Measurements from ENCODE around the gene ITPK1. TPM values are rescaled to one million over a fixed set of nuclear protein-coding genes. Genes with fewer than 3 reads are reported as not detected.
"Not testable (repeated sequence)": the region's sequence is repeated elsewhere in the genome, so short reads cannot be mapped to it uniquely, and the experiment has no call there.

ITPK1 gene
- total RNA-seq, 4 donors from 2014 or later: 108 to 221 (median 138) TPM

- no peaks in the 10 kb centered on the region for H3K27me3 ChIP-seq
- 59% methylated on average over 10 of the region's 10 CpGs for WGBS
- H3K27ac ChIP-seq (replicated peaks in 1 of 4): peak overlapping the region; percentile 80 to 91 (median 86)
- no peak for TF ChIP-seq CTCF (IDR thresholded peaks at IDR 0.05)
- no peak for TF ChIP-seq EP300 (IDR thresholded peaks at IDR 0.05)
- TF ChIP-seq POLR2A (IDR thresholded peaks at IDR 0.05; ENCODE audit: low read depth): no peak
- no peak for TF ChIP-seq POLR2AphosphoS5 (IDR thresholded peaks at IDR 0.05)
- H3K36me3 ChIP-seq: no peaks in the 10 kb centered on the region
- no peak overlapping the region for H3K4me3 ChIP-seq
- H3K4me1 ChIP-seq: peaks cover 55 to 94% (median 89%) of the 10 kb centered on the region in 4 donors
- H3K9me3 ChIP-seq: no peaks in the 10 kb centered on the region
- no peak for DNase-seq (ENCODE audit: extremely low spot score)
- intact Hi-C loops (cut with DNase I): no loop called here
Observed at GRCh38 chr14:93062890-93063289, 52.8 kb downstream of the ITPK1 start.

- Histone ChIP-seq H3K4me1 (peaks cover 64 to 94% (median 89%) of the 10 kb centered on the region in 4 donors), H3K27ac (replicated peaks in 1 of 4) (peak overlapping the region; percentile 80 to 91 (median 86))
- H3K4me3 ChIP-seq; H3K36me3 ChIP-seq; intact Hi-C loops (cut with DNase I); DNase-seq (ENCODE audit: extremely low spot score); H3K27me3 ChIP-seq; H3K9me3 ChIP-seq: not testable (repeated sequence)
- WGBS: 90% methylated on average over 12 of the region's 12 CpGs
Observed at GRCh38 chr14:93062013-93062412, 53.7 kb downstream of the ITPK1 start.

GRCh38 chr14:93061380-93062012, 54.2 kb downstream of the ITPK1 start:
- H3K4me1 ChIP-seq: peaks cover 69 to 94% (median 89%) of the 10 kb centered on the region in 4 donors
- intact Hi-C loops (cut with DNase I): no loop called here
- no peak overlapping the region for H3K4me3 ChIP-seq
- WGBS: 83% methylated on average over 4 of the region's 4 CpGs
- no peak for DNase-seq (ENCODE audit: extremely low spot score)
- H3K27me3 ChIP-seq: no peaks in the 10 kb centered on the region
- no peak for TF ChIP-seq CTCF (IDR thresholded peaks at IDR 0.05)
- no peak for TF ChIP-seq EP300 (IDR thresholded peaks at IDR 0.05)
- no peak for TF ChIP-seq POLR2AphosphoS5 (IDR thresholded peaks at IDR 0.05)
- TF ChIP-seq POLR2A (IDR thresholded peaks at IDR 0.05; ENCODE audit: low read depth): no peak
- peak overlapping the region; percentile 65 to 91 (median 83) for H3K27ac ChIP-seq (replicated peaks in 1 of 4)
- no peaks in the 10 kb centered on the region for H3K9me3 ChIP-seq
- no peaks in the 10 kb centered on the region for H3K36me3 ChIP-seq

- intact Hi-C loops (cut with DNase I): no loop called here
- DNase-seq (ENCODE audit: extremely low spot score): no peak
- no peak overlapping the region for H3K4me3 ChIP-seq
- H3K27me3 ChIP-seq: no peaks in the 10 kb centered on the region
- peak overlapping the region; percentile 63 to 91 (median 72) for H3K27ac ChIP-seq (replicated peaks in 1 of 4)
- 54% methylated on average over 1 of the region's 1 CpG for WGBS
- no peaks in the 10 kb centered on the region for H3K36me3 ChIP-seq
- peaks cover 73 to 94% (median 89%) of the 10 kb centered on the region in 4 donors for H3K4me1 ChIP-seq
- TF ChIP-seq EP300 (IDR thresholded peaks at IDR 0.05) (no peak), CTCF (IDR thresholded peaks at IDR 0.05) (no peak), POLR2A (IDR thresholded peaks at IDR 0.05; ENCODE audit: low read depth) (no peak), POLR2AphosphoS5 (IDR thresholded peaks at IDR 0.05) (no peak)
- no peaks in the 10 kb centered on the region for H3K9me3 ChIP-seq
Observed at GRCh38 chr14:93060841-93061240, 54.9 kb downstream of the ITPK1 start.

GRCh38 chr14:93059917-93060545, 55.7 kb downstream of the ITPK1 start:
- H3K4me1 ChIP-seq: peaks cover 71 to 94% (median 89%) of the 10 kb centered on the region in 4 donors
- H3K9me3 ChIP-seq: no peaks in the 10 kb centered on the region
- 57% methylated on average over 8 of the region's 9 CpGs for WGBS
- peak overlapping the region; percentile 63 to 91 (median 72) for H3K27ac ChIP-seq (replicated peaks in 1 of 4)
- H3K27me3 ChIP-seq: no peaks in the 10 kb centered on the region
- no peaks in the 10 kb centered on the region for H3K36me3 ChIP-seq
- DNase-seq (ENCODE audit: extremely low spot score): no peak
- H3K4me3 ChIP-seq: no peak overlapping the region
- TF ChIP-seq POLR2AphosphoS5 (IDR thresholded peaks at IDR 0.05): no peak
- TF ChIP-seq CTCF (IDR thresholded peaks at IDR 0.05): no peak
- TF ChIP-seq POLR2A (IDR thresholded peaks at IDR 0.05; ENCODE audit: low read depth): no peak
- no peak for TF ChIP-seq EP300 (IDR thresholded peaks at IDR 0.05)
- intact Hi-C loops (cut with DNase I): no loop called here

All from esophagus muscularis mucosa (tissue), 4 donors.